AG04450 (cell line): Measurements from ENCODE around the gene CCSAP. TPM values are rescaled to one million over a fixed set of nuclear protein-coding genes. Genes with fewer than 3 reads are reported as not detected.

ENCODE experiments used
- CTCF ChIA-PET: fragments of 300-600, 350-600 bp; formaldehyde crosslinking; extraction: SDS; loops from one replicate; lab custom pipeline; 2022; ENCODE audit warnings: antibody characterized with exemption, inconsistent platforms; lab: Charles Lee
- POLR2A ChIA-PET: fragments of 350-600 bp; formaldehyde crosslinking; extraction: SDS; loops from one replicate; lab custom pipeline; 2021; ENCODE audit warnings: antibody characterized with exemption, inconsistent platforms; lab: Yijun Ruan, JAX
- DNase-seq: peaks from one replicate; pipeline ENCODE4 v3.0.0-alpha.2; 2011; ENCODE audit warnings: low read depth, low spot score
- H3K27ac ChIP-seq: one replicate; pipeline ENCODE4 v1.5.1; 2012; ENCODE audit warnings: low read depth, low read length, control low read depth
- H3K27me3 ChIP-seq: one replicate; pipeline ENCODE4 v1.6.0; 2012; ENCODE audit warnings: low read length; ENCODE audit not compliant: control insufficient read depth, insufficient read depth
- H3K4me3 ChIP-seq: 2 replicates; pipeline ENCODE4 v1.5.1; 2011; ENCODE audit warnings: mild to moderate bottlenecking, low read depth, low read length, control low read depth
- H3K9me3 ChIP-seq: 2 replicates; pipeline ENCODE4 v1.5.1; 2012; ENCODE audit warnings: low read length; ENCODE audit not compliant: control insufficient read depth, insufficient read depth
- CTCF ChIP-seq: IDR thresholded peaks from 2 replicates; pipeline ENCODE4 v1.5.1; 2011; ENCODE audit warnings: low read depth, low read length, control low read depth, inconsistent platforms
- polyA plus RNA-seq: library from polyadenylated mRNA; depleted of rRNA; stranded (reverse); fragments of >200 nt; gene quantifications from 2 replicates; pipeline ENCODE4 v1.2.3, GENCODE V29; 2011

The CCSAP gene
- polyA plus RNA-seq, 1 experiment = 4.3 TPM

GRCh38 chr1:229368347-229368746 is 25.5 kb upstream of the CCSAP start:
- peaks cover 17% of the 10 kb centered on the region for H3K27me3 ChIP-seq
- no peak for TF ChIP-seq CTCF
- ChIA-PET CTCF (no interaction called here), POLR2A (no interaction called here)
- H3K9me3 ChIP-seq = no peaks in the 10 kb centered on the region
- H3K27ac ChIP-seq = no peak overlapping the region
- no peak for DNase-seq
- no peak overlapping the region for H3K4me3 ChIP-seq

GRCh38 chr1:229365569-229365968 is 22.7 kb upstream of the CCSAP start:
- no peak for TF ChIP-seq CTCF
- H3K27me3 ChIP-seq = peaks cover 7% of the 10 kb centered on the region
- CTCF ChIA-PET = no interaction called here
- POLR2A ChIA-PET = no interaction called here
- H3K27ac ChIP-seq = no peak overlapping the region
- no peak for DNase-seq
- H3K9me3 ChIP-seq = no peaks in the 10 kb centered on the region
- H3K4me3 ChIP-seq = no peak overlapping the region

- TF ChIP-seq CTCF = no peak
- no peaks in the 10 kb centered on the region for H3K9me3 ChIP-seq
- DNase-seq = no peak
- ChIA-PET POLR2A (no interaction called here), CTCF (no interaction called here)
- H3K27me3 ChIP-seq = peaks cover 16% of the 10 kb centered on the region
- no peak overlapping the region for H3K27ac ChIP-seq
- no peak overlapping the region for H3K4me3 ChIP-seq
Measured at GRCh38 chr1:229364207-229365065, 21.6 kb upstream of the CCSAP start.

GRCh38 chr1:229363723-229364122 is 20.9 kb upstream of the CCSAP start:
- TF ChIP-seq CTCF = no peak
- CTCF ChIA-PET = no interaction called here
- POLR2A ChIA-PET = no interaction called here
- peaks cover 18% of the 10 kb centered on the region for H3K27me3 ChIP-seq
- H3K9me3 ChIP-seq = no peaks in the 10 kb centered on the region
- no peak overlapping the region for H3K4me3 ChIP-seq
- no peak for DNase-seq
- no peak overlapping the region for H3K27ac ChIP-seq

- ChIA-PET POLR2A (no interaction called here), CTCF (no interaction called here)
- H3K9me3 ChIP-seq = no peaks in the 10 kb centered on the region
- no peak for DNase-seq
- H3K27me3 ChIP-seq = peaks cover 20% of the 10 kb centered on the region
- H3K4me3 ChIP-seq = no peak overlapping the region
- TF ChIP-seq CTCF = no peak
- no peak overlapping the region for H3K27ac ChIP-seq
Measured at GRCh38 chr1:229360420-229360819, 17.6 kb upstream of the CCSAP start.
